ENCODE results near the gene TRPC4. TPM values are rescaled to one million over a fixed set of nuclear protein-coding genes. Genes with fewer than 3 reads are reported as not detected.

TRPC4 gene
- total and polyA plus RNA-seq, 2 donors (not counting 3 experiments of a cell fraction or from before 2014, with no cell fraction given), result 0.04 to 0.64 TPM

- intact Hi-C loops (cut with micrococcal nuclease) (no loop called here), dilution Hi-C loops (cut with MboI; ENCODE audit: extremely low pct_ligation_motif_present, low sequenced_read_pairs) (no loop called here)
- TF ChIP-seq MYC (IDR thresholded peaks at IDR 0.05; ENCODE audit: low read depth, low read length), result no peak
- no peak for TF ChIP-seq POLR2AphosphoS5 (IDR thresholded peaks at IDR 0.05; ENCODE audit: insufficient read depth, low read depth, low read length)
- TF ChIP-seq FOS (IDR thresholded peaks at IDR 0.05; ENCODE audit: borderline replicate concordance, insufficient read depth, low read length), result no peak
- no peak for TF ChIP-seq EZH2 (IDR thresholded peaks at IDR 0.05; ENCODE audit: borderline replicate concordance, low read depth, low read length, severe bottlenecking)
- no peak for TF ChIP-seq CTCF (IDR thresholded peaks at IDR 0.05; ENCODE audit: extremely low read depth in 1 of 2, insufficient read depth in 1 of 2, low read depth in 1 of 2, low read length in 2 of 2)
- TF ChIP-seq GATA2 (IDR thresholded peaks at IDR 0.05; ENCODE audit: insufficient read depth, insufficient read length, low read depth, low read length), result no peak
- TF ChIP-seq MAX (IDR thresholded peaks at IDR 0.05; ENCODE audit: insufficient read depth, insufficient read length), result no peak
- TF ChIP-seq JUN (IDR thresholded peaks at IDR 0.05; ENCODE audit: borderline replicate concordance, insufficient read depth, insufficient read length, low read depth), result no peak
- TF ChIP-seq POLR2A (IDR thresholded peaks at IDR 0.05; ENCODE audit: low read depth, low read length), result no peak
- Histone ChIP-seq H2AFZ (ENCODE audit: low read depth, low read length) (peak overlapping the region; percentile 37), H3K36me3 (ENCODE audit: control insufficient read depth in 2 of 2, extremely low read depth in 1 of 2, insufficient read depth in 2 of 2, low read length in 2 of 2) (no peaks in the 10 kb centered on the region), H3K79me2 (ENCODE audit: control insufficient read depth, insufficient read depth, low read length) (no peaks in the 10 kb centered on the region), H3K4me2 (ENCODE audit: insufficient read depth, low read length) (no peak overlapping the region), H3K9me1 (replicated peaks; ENCODE audit: control insufficient read depth, extremely low read depth, insufficient read depth, low read length) (no peaks in the 10 kb centered on the region), H4K20me1 (replicated peaks; ENCODE audit: control insufficient read depth, extremely low read depth, insufficient read depth, low read length) (no peaks in the 10 kb centered on the region), H3K4me3 (replicated peaks in 1 of 3; ENCODE audit: insufficient read depth in 1 of 3, low read depth in 1 of 3, low read length in 3 of 3) (no peak overlapping the region), H3K4me1 (ENCODE audit: control insufficient read depth, extremely low read depth, insufficient read depth, low read length) (peaks cover 12% of the 10 kb centered on the region), H3K9me3 (replicated peaks; ENCODE audit: control insufficient read depth, insufficient read depth, low read length) (no peaks in the 10 kb centered on the region), H3K9ac (replicated peaks; ENCODE audit: extremely low read depth, insufficient read depth, low read length) (no peak overlapping the region), H3K27me3 (ENCODE audit: control insufficient read depth in 2 of 2, insufficient read depth in 2 of 2, low read length in 2 of 2) (no peaks in the 10 kb centered on the region), H3K27ac (ENCODE audit: insufficient read depth, low read depth, low read length) (no peak overlapping the region)
- FAIRE-seq (peak; percentile 12), DNase-seq (ENCODE audit: low read depth, low spot score) (peak; percentile 24)
- no TSS peak for BruUV-seq (replicated peaks)
- CTCF ChIA-PET, result interaction anchor here (1.0 to 8.4 kb wide), 3 partner anchors 471 to 522 kb away, joined by 3 to 102 read pairs (median 3); partner anchors contain the start of gene CSNK1A1L
- POLR2A ChIA-PET, result no interaction called here
Observed at GRCh38 chr13:37599519-37599918, 270.1 kb downstream of the TRPC4 start.

Measured in endothelial cell of umbilical vein (primary cell).